IMR-90 (cell line): Measurements from ENCODE around the gene EDC4. TPM values are rescaled to one million over a fixed set of nuclear protein-coding genes. Genes with fewer than 3 reads are reported as not detected.

Source experiments
- ATAC-seq: fragments of 200-7000 bp; cut with Tn5 transposase; 2 replicates; pipeline ENCODE4 v1.9.1; 2020; ENCODE audit warnings: low read depth, mild to moderate bottlenecking, moderate library complexity
- BruUV-seq: library from RNA; stranded (reverse); fragments of 400-500 nt; replicated peaks from 2 replicates; lab custom pipeline; 2021; lab: Mats Ljungman, UMichigan
- CTCF ChIA-PET: fragments of 300-600 bp; formaldehyde crosslinking; extraction: SDS; loops from one replicate; lab custom pipeline; 2021; ENCODE audit warnings: antibody characterized with exemption; lab: Yijun Ruan, JAX
- POLR2A ChIA-PET: fragments of 300-600 bp; sonication (Branson Sonifier 250); formaldehyde crosslinking; loops from one replicate; lab custom pipeline; 2022; ENCODE audit warnings: antibody characterized with exemption; ENCODE audit not compliant: unreplicated experiment; lab: Charles Lee
- DNase-seq: peaks from one replicate; pipeline ENCODE4 v3.0.0; 2013
- H2AFZ ChIP-seq: replicated peaks from 2 replicates; pipeline ENCODE3; 2013; ENCODE audit warnings: low read length, mild to moderate bottlenecking; ENCODE audit not compliant: poor library complexity
- H2AK5ac ChIP-seq: 2 replicates; pipeline ENCODE4 v1.6.1; 2013; ENCODE audit warnings: low read depth, low read length, inconsistent platforms
- H2AK9ac ChIP-seq: replicated peaks from 2 replicates; pipeline ENCODE3; 2013; ENCODE audit warnings: mild to moderate bottlenecking, low read depth, low read length, moderate library complexity; ENCODE audit not compliant: poor library complexity
- H2BK120ac ChIP-seq: 2 replicates; pipeline ENCODE4 v1.6.1; 2013; ENCODE audit warnings: low read depth, low read length, inconsistent platforms
- H2BK15ac ChIP-seq: 3 replicates; pipeline ENCODE4 v1.6.1; 2013; ENCODE audit warnings: low read depth, low read length, inconsistent platforms
- H2BK20ac ChIP-seq: 2 replicates; pipeline ENCODE4 v1.6.1; 2013; ENCODE audit warnings: low read depth, mild to moderate bottlenecking, inconsistent platforms, low read length, moderate library complexity
- H2BK5ac ChIP-seq: 2 replicates; pipeline ENCODE4 v1.6.1; 2013; ENCODE audit warnings: mild to moderate bottlenecking, low read depth, low read length, inconsistent platforms; ENCODE audit not compliant: poor library complexity, severe bottlenecking
- H3K14ac ChIP-seq: replicated peaks from 2 replicates; pipeline ENCODE4 v1.6.1; 2013; ENCODE audit warnings: low read depth, low read length, inconsistent platforms
- H3K18ac ChIP-seq: 2 replicates; pipeline ENCODE4 v1.6.1; 2013; ENCODE audit warnings: low read depth, low read length, control low read depth
- H3K23ac ChIP-seq: 2 replicates; pipeline ENCODE4 v1.6.1; 2013; ENCODE audit warnings: low read depth, low read length, inconsistent platforms
- H3K27ac ChIP-seq: 2 replicates; pipeline ENCODE4 v1.5.1; 2013; ENCODE audit warnings: mild to moderate bottlenecking, control low read depth, low read length; ENCODE audit not compliant: insufficient read depth
- H3K27me3 ChIP-seq: 2 replicates; pipeline ENCODE4 v1.6.1; 2013; ENCODE audit warnings: low read length; ENCODE audit not compliant: control insufficient read depth, insufficient read depth
- H3K36me3 ChIP-seq: 2 replicates; pipeline ENCODE4 v1.6.1; 2013; ENCODE audit warnings: low read length, mixed read lengths; ENCODE audit not compliant: control insufficient read depth, insufficient read depth
- H3K4ac ChIP-seq: 2 replicates; pipeline ENCODE4 v1.6.1; 2013; ENCODE audit warnings: low read depth, low read length, inconsistent platforms
- H3K4me1 ChIP-seq: 2 replicates; pipeline ENCODE4 v1.6.1; 2013; ENCODE audit warnings: low read length, mixed read lengths; ENCODE audit not compliant: control insufficient read depth, insufficient read depth
- H3K4me2 ChIP-seq: 2 replicates; pipeline ENCODE4 v1.6.1; 2013; ENCODE audit warnings: low read depth, mild to moderate bottlenecking, control low read depth, low read length, moderate library complexity
- H3K4me3 ChIP-seq: 2 replicates; pipeline ENCODE4 v1.5.1; 2013; ENCODE audit warnings: low read depth, mild to moderate bottlenecking, control low read depth, low read length, moderate library complexity; ENCODE audit not compliant: insufficient read depth
- H3K56ac ChIP-seq: 2 replicates; pipeline ENCODE4 v1.6.1; 2013; ENCODE audit warnings: low read length, inconsistent platforms; ENCODE audit not compliant: insufficient read depth; ENCODE audit errors: extremely low read depth
- H3K79me1 ChIP-seq, 2 experiments: 2 replicates each; pipeline ENCODE4 v1.6.1; 2013; ENCODE audit warnings: low read length in 2 of 2, inconsistent platforms in 1 of 2, low read depth in 1 of 2
- H3K9ac ChIP-seq: 2 replicates; pipeline ENCODE4 v1.6.1; 2013; ENCODE audit warnings: low read depth, low read length, control low read depth
- H3K9me1 ChIP-seq: 2 replicates; pipeline ENCODE4 v1.6.1; 2013; ENCODE audit warnings: low read length, inconsistent platforms; ENCODE audit not compliant: insufficient read depth
- H3K9me3 ChIP-seq: 2 replicates; pipeline ENCODE4 v1.6.1; 2013; ENCODE audit warnings: low read length; ENCODE audit not compliant: control insufficient read depth, insufficient read depth
- H4K20me1 ChIP-seq: 2 replicates; pipeline ENCODE4 v1.6.1; 2013; ENCODE audit warnings: low read length, inconsistent platforms; ENCODE audit not compliant: insufficient read depth
- H4K5ac ChIP-seq: 2 replicates; pipeline ENCODE4 v1.6.1; 2013; ENCODE audit warnings: mild to moderate bottlenecking, low read depth, low read length, control low read depth
- H4K8ac ChIP-seq, 2 experiments: 2 replicates each; pipeline ENCODE4 v1.6.1; 2013; ENCODE audit warnings: low read depth in 2 of 2, low read length in 2 of 2, control low read depth in 1 of 2, inconsistent platforms in 1 of 2
- H4K91ac ChIP-seq: 2 replicates; pipeline ENCODE4 v1.6.1; 2013; ENCODE audit warnings: low read depth, low read length, inconsistent platforms; ENCODE audit not compliant: insufficient read depth
- BHLHE40 ChIP-seq: fragments of 150-350 bp; IDR thresholded peaks from 2 replicates; pipeline ENCODE4 v1.6.1; 2016; ENCODE audit warnings: mild to moderate bottlenecking, low read depth, low read length
- CTCF ChIP-seq: conservative IDR thresholded peaks from 2 replicates; pipeline ENCODE4 v1.5.1; 2012; ENCODE audit warnings: mild to moderate bottlenecking, low read depth, low read length, improper control_type of control experiment
- FOS ChIP-seq: fragments of 150-350 bp; IDR thresholded peaks from 2 replicates; pipeline ENCODE4 v1.6.1; 2016; ENCODE audit warnings: low read depth, low read length
- MAFK ChIP-seq: IDR thresholded peaks from 2 replicates; pipeline ENCODE4 v1.6.1; 2012; ENCODE audit warnings: low read depth, low read length, improper control_type of control experiment
- MXI1 ChIP-seq: IDR thresholded peaks from 2 replicates; pipeline ENCODE4 v1.6.1; 2012; ENCODE audit warnings: low read depth, mild to moderate bottlenecking, low read length, moderate library complexity, borderline replicate concordance
- POLR2A ChIP-seq: IDR thresholded peaks from 2 replicates; pipeline ENCODE4 v1.6.1; 2012; ENCODE audit warnings: mild to moderate bottlenecking, low read depth, low read length
- RCOR1 ChIP-seq: IDR thresholded peaks from 2 replicates; pipeline ENCODE4 v1.6.1; 2012; ENCODE audit warnings: mild to moderate bottlenecking, low read length, improper control_type of control experiment; ENCODE audit not compliant: insufficient replicate concordance
- SMC3 ChIP-seq: fragments of 150-350 bp; IDR thresholded peaks from 2 replicates; pipeline ENCODE4 v1.6.1; 2016; ENCODE audit warnings: low read depth, mild to moderate bottlenecking, antibody characterized with exemption, low read length, moderate library complexity
- WGBS, 2 experiments: methylation state at CpG; one replicate each; pipeline versions ENCODE4 v1.1.5 to v1.1.7; 2013; ENCODE audit warnings: missing lambda C conversion rate in 2 of 2; ENCODE audit not compliant: insufficient read length in 1 of 2; ENCODE audit errors: extremely low coverage in 2 of 2; 5-methylcytosine and 5-hydroxymethylcytosine counted together
- dilution Hi-C: fragments of 300-500 bp; cut with HindIII; formaldehyde crosslinking; loops from one replicate; pipeline ENCODE4 v1.14.3; 2018; ENCODE audit warnings: low sequenced_read_pairs; ENCODE audit not compliant: unreplicated experiment
- in situ Hi-C: fragments of 300-500 bp; cut with MboI; formaldehyde crosslinking; loops from 3 replicates; pipeline ENCODE4 v1.14.3; 2019; ENCODE audit warnings: low sequenced_read_pairs, inconsistent platforms, mixed read lengths
- intact Hi-C: fragments of 100-400 bp; cut with micrococcal nuclease; formaldehyde crosslinking; loops from 2 replicates; pipeline ENCODE4 v1.10.0; 2022
- polyA plus RNA-seq, 3 experiments: library from polyadenylated mRNA; depleted of rRNA; stranded (reverse); fragments of >200 nt; gene quantifications; 2 replicates each; pipeline ENCODE4 v1.2.3, GENCODE V29; 2012; ENCODE audit warnings: low replicate concordance in 1 of 3
- total RNA-seq: library from RNA; depleted of rRNA; stranded (reverse); fragments of >200 nt; gene quantifications from 2 replicates; pipeline ENCODE4 v1.2.3, GENCODE V29; 2012

EDC4 gene
- total and polyA plus RNA-seq, 2 of the 4 experiments (the other 2 are of a cell fraction): 33.2 to 64.0 TPM

GRCh38 chr16:67881621-67882161, 8.8 kb downstream of the EDC4 start:
- Histone ChIP-seq H4K91ac (no peak overlapping the region), H3K56ac (no peak overlapping the region), H4K5ac (no peak overlapping the region), H3K18ac (no peak overlapping the region), H3K23ac (no peak overlapping the region), H2AK9ac (no peak overlapping the region), H3K27me3 (no peaks in the 10 kb centered on the region), H3K4me3 (no peak overlapping the region), H2BK5ac (no peak overlapping the region), H3K9me3 (no peaks in the 10 kb centered on the region), H4K20me1 (peaks cover 42% of the 10 kb centered on the region), H3K9me1 (no peaks in the 10 kb centered on the region), H2BK120ac (no peak overlapping the region), H2BK15ac (no peak overlapping the region), H3K4me1 (peaks cover 4% of the 10 kb centered on the region; the same call in 1 of the 2 replicates), H2AK5ac (no peak overlapping the region), H3K14ac (no peak overlapping the region), H3K36me3 (peaks cover 76% of the 10 kb centered on the region), H3K79me1 (peaks cover 5 to 20% of the 10 kb centered on the region in 2 experiments; a peak in 3 of 4 replicates), H3K9ac (no peak overlapping the region), H2BK20ac (no peak overlapping the region), H3K4me2 (no peak overlapping the region), H3K27ac (no peak overlapping the region), H2AFZ (no peak overlapping the region), H4K8ac (no peak overlapping the region), H3K4ac (no peak overlapping the region)
- TF ChIP-seq MAFK: no peak
- no peak for TF ChIP-seq MXI1
- no peak for TF ChIP-seq SMC3
- no peak for TF ChIP-seq CTCF
- TF ChIP-seq RCOR1: no peak
- TF ChIP-seq BHLHE40: no peak
- TF ChIP-seq POLR2A: no peak
- TF ChIP-seq FOS: no peak
- intact Hi-C loops: no loop called here
- 90% methylated on average over 18 of the region's 21 CpGs; no CpG with 5 or more reads in 1 of the 2 experiments for WGBS, 2 experiments
- DNase-seq (no peak), ATAC-seq (no peak)
- ChIA-PET POLR2A (no interaction called here), CTCF (interaction anchor here (1.4 kb wide), 1 partner anchor 47 kb away, joined by 3 read pairs; no protein-coding TSS in a partner anchor)
- dilution Hi-C loops: no loop called here
- in situ Hi-C loops: no loop called here
- no TSS peak for BruUV-seq
